ENCODE data around the gene PPP2R1B. TPM values are rescaled to one million over a fixed set of nuclear protein-coding genes. Genes with fewer than 3 reads are reported as not detected.

The PPP2R1B gene
- total and polyA plus RNA-seq, 2 donors (not counting 1 experiment from before 2014, with no cell fraction given): 8.2 to 37.0 TPM

GRCh38 chr11:111743700-111744099 lies 22.5 kb downstream of the PPP2R1B start:
- CTCF ChIA-PET: no interaction called here
- Mint-ChIP-seq H3K9me3 (ENCODE audit: insufficient read depth) (peaks cover 3% of the 10 kb centered on the region), H3K27ac (no peak overlapping the region), H3K4me1 (peaks cover 2% of the 10 kb centered on the region), H3K27me3 (no peaks in the 10 kb centered on the region), H3K4me3 (no peak overlapping the region)
- Histone ChIP-seq H3K4me1 (ENCODE audit: control insufficient read depth in 2 of 2, insufficient read depth in 2 of 2, low read length in 2 of 2) (no peaks in the 10 kb centered on the region), H3K4me2 (replicated peaks; ENCODE audit: low read depth, low read length, poor library complexity, severe bottlenecking) (no peak overlapping the region), H4K20me1 (ENCODE audit: control insufficient read depth, insufficient read depth, low read length, poor library complexity, severe bottlenecking) (no peaks in the 10 kb centered on the region), H3K27ac (ENCODE audit: low read length in 2 of 2) (no peak overlapping the region), H3K9me3 (ENCODE audit: control extremely low read depth in 1 of 3, control insufficient read depth in 2 of 3, insufficient read depth in 1 of 3, low read length in 2 of 3) (peaks cover 0 to 1% (median 0%) of the 10 kb centered on the region in 3 donors), H3K27me3 (replicated peaks in 1 of 4; ENCODE audit: control extremely low read depth in 1 of 4, control insufficient read depth in 3 of 4, insufficient read depth in 4 of 4, low read length in 3 of 4) (no peaks in the 10 kb centered on the region), H3K4me3 (ENCODE audit: control extremely low read depth in 1 of 5, extremely low read depth in 1 of 5, insufficient read depth in 1 of 5, low read depth in 2 of 5, low read length in 4 of 5) (no peak overlapping the region), H3K79me2 (ENCODE audit: control insufficient read depth, insufficient read depth, low read length) (no peaks in the 10 kb centered on the region), H3K36me3 (replicated peaks in 1 of 2; ENCODE audit: control extremely low read depth in 1 of 2, control insufficient read depth in 1 of 2, extremely low read depth in 1 of 2, insufficient read depth in 2 of 2, low read length in 1 of 2) (peaks cover 19 to 76% of the 10 kb centered on the region in 2 experiments), H2AFZ (ENCODE audit: insufficient read depth, low read depth, low read length, poor library complexity, severe bottlenecking) (no peak overlapping the region), H3K9ac (ENCODE audit: low read length) (no peak overlapping the region)
- POLR2A ChIA-PET: no interaction called here
- TF ChIP-seq CTCF (IDR thresholded peaks at IDR 0.05) (no peak), EZH2 (IDR thresholded peaks at IDR 0.05; ENCODE audit: borderline replicate concordance, insufficient read depth, low read depth, low read length, poor library complexity, severe bottlenecking) (no peak)
- ATAC-seq (ENCODE audit: low read depth): no peak
- no peak for DNase-seq
- intact Hi-C loops (cut with micrococcal nuclease): no loop called here
- 100% methylated on average over 2 of the region's 2 CpGs for WGBS (ENCODE audit: insufficient coverage)

GRCh38 chr11:111741751-111742150 lies 24.4 kb downstream of the PPP2R1B start:
- Histone ChIP-seq H3K4me3 (ENCODE audit: control extremely low read depth in 1 of 5, extremely low read depth in 1 of 5, insufficient read depth in 1 of 5, low read depth in 2 of 5, low read length in 4 of 5) (no peak overlapping the region), H3K36me3 (replicated peaks in 1 of 2; ENCODE audit: control extremely low read depth in 1 of 2, control insufficient read depth in 1 of 2, extremely low read depth in 1 of 2, insufficient read depth in 2 of 2, low read length in 1 of 2) (peaks cover 14 to 60% of the 10 kb centered on the region in 2 experiments), H3K9ac (ENCODE audit: low read length) (no peak overlapping the region), H3K27me3 (replicated peaks in 1 of 4; ENCODE audit: control extremely low read depth in 1 of 4, control insufficient read depth in 3 of 4, insufficient read depth in 4 of 4, low read length in 3 of 4) (no peaks in the 10 kb centered on the region), H3K4me2 (replicated peaks; ENCODE audit: low read depth, low read length, poor library complexity, severe bottlenecking) (no peak overlapping the region), H3K9me3 (ENCODE audit: control extremely low read depth in 1 of 3, control insufficient read depth in 2 of 3, insufficient read depth in 1 of 3, low read length in 2 of 3) (peaks cover 0 to 1% (median 0%) of the 10 kb centered on the region in 3 donors), H3K27ac (ENCODE audit: low read length in 2 of 2) (no peak overlapping the region), H4K20me1 (ENCODE audit: control insufficient read depth, insufficient read depth, low read length, poor library complexity, severe bottlenecking) (no peaks in the 10 kb centered on the region), H2AFZ (ENCODE audit: insufficient read depth, low read depth, low read length, poor library complexity, severe bottlenecking) (no peak overlapping the region), H3K79me2 (ENCODE audit: control insufficient read depth, insufficient read depth, low read length) (no peaks in the 10 kb centered on the region), H3K4me1 (ENCODE audit: control insufficient read depth in 2 of 2, insufficient read depth in 2 of 2, low read length in 2 of 2) (no peaks in the 10 kb centered on the region)
- DNase-seq (no peak), ATAC-seq (ENCODE audit: low read depth) (no peak)
- peaks cover 3% of the 10 kb centered on the region for H3K9me3 Mint-ChIP-seq (ENCODE audit: insufficient read depth)
- ChIA-PET CTCF (no interaction called here), POLR2A (no interaction called here)
- TF ChIP-seq EZH2 (IDR thresholded peaks at IDR 0.05; ENCODE audit: borderline replicate concordance, insufficient read depth, low read depth, low read length, poor library complexity, severe bottlenecking) (no peak), CTCF (IDR thresholded peaks at IDR 0.05) (no peak)
- no peak overlapping the region for H3K27ac Mint-ChIP-seq
- H3K4me3 Mint-ChIP-seq: no peak overlapping the region
- intact Hi-C loops (cut with micrococcal nuclease): no loop called here
- no peaks in the 10 kb centered on the region for H3K27me3 Mint-ChIP-seq
- peaks cover 2% of the 10 kb centered on the region for H3K4me1 Mint-ChIP-seq
- WGBS (ENCODE audit: insufficient coverage): 100% methylated on average over 1 of the region's 2 CpGs
